HL-60/S4 (cell line): ENCODE data around the gene MED28.
"Not testable (repeated sequence)": the region's sequence is repeated elsewhere in the genome, so short reads cannot be mapped to it uniquely, and the experiment has no call there.

Experiments
- in situ Hi-C: fragments of 300-500 bp; cut with MboI; formaldehyde crosslinking; loops from 2 replicates; pipeline ENCODE4 v1.14.3; 2022; ENCODE audit warnings: low sequenced_read_pairs

MED28 gene

GRCh38 chr4:17614416-17615299, at the start of gene MED28:
Gene MED28 (plus strand): TSS chr4:17614641. CDS start chr4:17614655, 14 bp downstream.
- in situ Hi-C loops = no loop called here

- in situ Hi-C loops = loop anchor here (25.0 kb wide), 1 partner anchor 1021 kb away; no protein-coding TSS in a partner anchor
Observed at GRCh38 chr4:17565846-17566245, 48.6 kb upstream of the MED28 start.

- in situ Hi-C loops = loop anchor here (25.0 kb wide), 1 partner anchor 1020 kb away; no protein-coding TSS in a partner anchor
Observed at GRCh38 chr4:17567271-17567670, 47.2 kb upstream of the MED28 start.

GRCh38 chr4:17574206-17574605, 40.2 kb upstream of the MED28 start:
- in situ Hi-C loops = loop anchor here (25.0 kb wide), 1 partner anchor 1013 kb away; no protein-coding TSS in a partner anchor

- in situ Hi-C loops = not testable (repeated sequence)
Observed at GRCh38 chr4:17575177-17575576, 39.3 kb upstream of the MED28 start.

- in situ Hi-C loops = no loop called here
Observed at GRCh38 chr4:17576932-17577664, 37.3 kb upstream of the MED28 start, which contains the start of gene LAP3. Gene LAP3 (plus strand): TSS chr4:17577198. CDS start chr4:17577466, 268 bp downstream.

GRCh38 chr4:17577665-17578481, 36.6 kb upstream of the MED28 start:
- in situ Hi-C loops = no loop called here

- in situ Hi-C loops = no loop called here
Observed at GRCh38 chr4:17578482-17578891, 36.0 kb upstream of the MED28 start.

- in situ Hi-C loops = no loop called here
Observed at GRCh38 chr4:17580969-17581368, 33.5 kb upstream of the MED28 start.

GRCh38 chr4:17583276-17583675, 31.2 kb upstream of the MED28 start:
- in situ Hi-C loops = no loop called here

GRCh38 chr4:17583941-17584340, 30.5 kb upstream of the MED28 start:
- in situ Hi-C loops = no loop called here

GRCh38 chr4:17584521-17585213, 29.8 kb upstream of the MED28 start:
- in situ Hi-C loops = no loop called here

GRCh38 chr4:17587094-17587822, 27.2 kb upstream of the MED28 start:
- in situ Hi-C loops = no loop called here

- in situ Hi-C loops = no loop called here
Observed at GRCh38 chr4:17589355-17589754, 25.1 kb upstream of the MED28 start.

- in situ Hi-C loops = no loop called here
Observed at GRCh38 chr4:17595471-17596005, 18.9 kb upstream of the MED28 start.

- in situ Hi-C loops = no loop called here
Observed at GRCh38 chr4:17597517-17597916, 16.9 kb upstream of the MED28 start.

GRCh38 chr4:17599826-17600225, 14.6 kb upstream of the MED28 start:
- in situ Hi-C loops = no loop called here

- in situ Hi-C loops = no loop called here
Observed at GRCh38 chr4:17605236-17605635, 9.2 kb upstream of the MED28 start.

GRCh38 chr4:17613761-17614415, 553 bp upstream of the MED28 start:
- in situ Hi-C loops = no loop called here
